ENCODE results near the gene GNS. TPM values are rescaled to one million over a fixed set of nuclear protein-coding genes. Genes with fewer than 3 reads are reported as not detected.

GNS gene
- polyA plus RNA-seq, 1 donor from 2014 or later: 39.0 TPM

GRCh38 chr12:64744422-64745258 is 14.6 kb downstream of the GNS start (continued):
- no peak for TF ChIP-seq POLR2AphosphoS5 (IDR thresholded peaks at IDR 0.05)

DNA sequence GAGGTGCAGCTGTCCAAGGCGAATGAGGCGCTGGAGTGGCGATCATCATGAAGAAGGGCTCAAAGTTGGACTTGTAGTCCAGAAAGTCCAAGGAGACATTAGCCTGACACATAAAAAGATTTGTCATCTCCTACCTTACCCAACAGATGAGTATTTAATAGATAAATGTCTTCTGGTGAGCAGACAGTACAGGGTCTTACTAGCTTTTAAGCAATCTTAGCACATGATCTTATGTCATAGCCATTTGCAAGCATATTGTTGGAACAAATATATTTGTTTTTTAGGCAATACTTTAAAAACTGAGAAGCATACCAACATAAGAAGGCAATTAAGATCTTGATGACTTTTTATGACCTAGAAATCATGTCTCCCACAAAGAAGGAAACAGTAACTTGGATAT is 16.0 kb downstream of the GNS start:
- H3K27me3 ChIP-seq (ENCODE audit: insufficient read depth, low read depth, low read length): no peaks in the 10 kb centered on the region
- no peaks in the 10 kb centered on the region for H3K9me3 ChIP-seq (ENCODE audit: low read length)
- no peak overlapping the region for H3K4me2 ChIP-seq (ENCODE audit: low read length)
- H3K9me2 ChIP-seq (ENCODE audit: insufficient read depth, low read length): no peaks in the 10 kb centered on the region
- H2AFZ ChIP-seq (ENCODE audit: low read depth, low read length): no peak overlapping the region
- H3F3A ChIP-seq (ENCODE audit: insufficient read depth, low read length, poor library complexity, severe bottlenecking): no peaks in the 10 kb centered on the region
- TF ChIP-seq REST (IDR thresholded peaks at IDR 0.05; ENCODE audit: borderline replicate concordance): no peak
- TF ChIP-seq EP300 (conservative IDR thresholded peaks at IDR 0.05; ENCODE audit: poor library complexity, severe bottlenecking): no peak
- no peak for TF ChIP-seq RAD21 (conservative IDR thresholded peaks at IDR 0.05)
- TF ChIP-seq MXI1 (conservative IDR thresholded peaks at IDR 0.05; ENCODE audit: poor library complexity, severe bottlenecking): no peak
- TF ChIP-seq SMC3 (conservative IDR thresholded peaks at IDR 0.05; ENCODE audit: poor library complexity): no peak
- no peak for TF ChIP-seq POLR2AphosphoS5 (IDR thresholded peaks at IDR 0.05)
- TF ChIP-seq TAF1 (IDR thresholded peaks at IDR 0.05; ENCODE audit: low read depth): no peak
- TF ChIP-seq, protein P1, sequence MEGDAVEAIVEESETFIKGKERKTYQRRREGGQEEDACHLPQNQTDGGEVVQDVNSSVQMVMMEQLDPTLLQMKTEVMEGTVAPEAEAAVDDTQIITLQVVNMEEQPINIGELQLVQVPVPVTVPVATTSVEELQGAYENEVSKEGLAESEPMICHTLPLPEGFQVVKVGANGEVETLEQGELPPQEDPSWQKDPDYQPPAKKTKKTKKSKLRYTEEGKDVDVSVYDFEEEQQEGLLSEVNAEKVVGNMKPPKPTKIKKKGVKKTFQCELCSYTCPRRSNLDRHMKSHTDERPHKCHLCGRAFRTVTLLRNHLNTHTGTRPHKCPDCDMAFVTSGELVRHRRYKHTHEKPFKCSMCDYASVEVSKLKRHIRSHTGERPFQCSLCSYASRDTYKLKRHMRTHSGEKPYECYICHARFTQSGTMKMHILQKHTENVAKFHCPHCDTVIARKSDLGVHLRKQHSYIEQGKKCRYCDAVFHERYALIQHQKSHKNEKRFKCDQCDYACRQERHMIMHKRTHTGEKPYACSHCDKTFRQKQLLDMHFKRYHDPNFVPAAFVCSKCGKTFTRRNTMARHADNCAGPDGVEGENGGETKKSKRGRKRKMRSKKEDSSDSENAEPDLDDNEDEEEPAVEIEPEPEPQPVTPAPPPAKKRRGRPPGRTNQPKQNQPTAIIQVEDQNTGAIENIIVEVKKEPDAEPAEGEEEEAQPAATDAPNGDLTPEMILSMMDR (IDR thresholded peaks at IDR 0.05; ENCODE audit: poor library complexity, severe bottlenecking): no peak
- TF ChIP-seq EZH2 (IDR thresholded peaks at IDR 0.05; ENCODE audit: borderline replicate concordance, insufficient read depth, low read length, poor library complexity, severe bottlenecking): no peak
- no peaks in the 10 kb centered on the region for H3K79me2 ChIP-seq (replicated peaks; ENCODE audit: insufficient read depth, low read length)
- H3K9ac ChIP-seq (ENCODE audit: low read length): no peak overlapping the region
- H3K27ac ChIP-seq (ENCODE audit: low read length): no peak overlapping the region
- no peaks in the 10 kb centered on the region for H4K20me1 ChIP-seq (ENCODE audit: insufficient read depth)
- no peak overlapping the region for H3K4me3 ChIP-seq (ENCODE audit: low read length)
- peaks cover 19% of the 10 kb centered on the region for H3K36me3 ChIP-seq (ENCODE audit: insufficient read depth, low read length)

- Histone ChIP-seq H3K36me3 (ENCODE audit: insufficient read depth, low read length) (peaks cover 16% of the 10 kb centered on the region), H4K20me1 (ENCODE audit: insufficient read depth) (no peaks in the 10 kb centered on the region), H3F3A (ENCODE audit: insufficient read depth, low read length, poor library complexity, severe bottlenecking) (no peaks in the 10 kb centered on the region), H3K79me2 (replicated peaks; ENCODE audit: insufficient read depth, low read length) (no peaks in the 10 kb centered on the region), H2AFZ (ENCODE audit: low read depth, low read length) (no peak overlapping the region), H3K9me3 (ENCODE audit: low read length) (no peaks in the 10 kb centered on the region), H3K4me2 (ENCODE audit: low read length) (no peak overlapping the region), H3K9ac (ENCODE audit: low read length) (no peak overlapping the region), H3K9me2 (ENCODE audit: insufficient read depth, low read length) (no peaks in the 10 kb centered on the region), H3K27me3 (ENCODE audit: insufficient read depth, low read depth, low read length) (no peaks in the 10 kb centered on the region), H3K27ac (ENCODE audit: low read length) (no peak overlapping the region), H3K4me3 (ENCODE audit: low read length) (no peak overlapping the region)
- TF ChIP-seq SMC3 (conservative IDR thresholded peaks at IDR 0.05; ENCODE audit: poor library complexity) (no peak), POLR2AphosphoS5 (IDR thresholded peaks at IDR 0.05) (no peak), REST (IDR thresholded peaks at IDR 0.05; ENCODE audit: borderline replicate concordance) (no peak)
Measured at GRCh38 chr12:64742416-64742815, 16.8 kb downstream of the GNS start.
